Measurements from ENCODE around the gene PHF2.

Gene PHF2

GRCh38 chr9:93652604-93653592, 76.5 kb downstream of the PHF2 start:
- no peak for DNase-seq (ENCODE audit: low spot score)

DNA sequence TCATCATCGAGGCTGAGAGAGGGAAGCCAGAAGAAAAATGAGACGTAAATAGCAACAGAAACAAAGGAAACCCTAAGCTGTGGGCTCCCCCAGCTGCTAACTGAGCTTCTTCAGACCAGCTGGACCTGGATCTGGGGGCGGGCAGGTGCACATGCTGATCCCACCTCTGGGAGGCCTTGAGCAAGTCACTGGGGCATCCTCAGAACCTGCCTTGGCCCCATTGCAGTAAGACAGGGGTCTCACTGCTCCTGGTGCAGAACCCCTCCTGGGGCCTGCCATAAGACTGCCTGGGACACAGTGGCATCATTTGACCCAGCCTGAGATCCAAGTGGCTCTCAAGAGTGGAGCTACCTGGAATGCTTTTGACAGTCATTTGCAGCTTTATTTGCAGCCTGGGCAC, 77.4 kb downstream of the PHF2 start:
- DNase-seq (ENCODE audit: low spot score) = no peak

DNA sequence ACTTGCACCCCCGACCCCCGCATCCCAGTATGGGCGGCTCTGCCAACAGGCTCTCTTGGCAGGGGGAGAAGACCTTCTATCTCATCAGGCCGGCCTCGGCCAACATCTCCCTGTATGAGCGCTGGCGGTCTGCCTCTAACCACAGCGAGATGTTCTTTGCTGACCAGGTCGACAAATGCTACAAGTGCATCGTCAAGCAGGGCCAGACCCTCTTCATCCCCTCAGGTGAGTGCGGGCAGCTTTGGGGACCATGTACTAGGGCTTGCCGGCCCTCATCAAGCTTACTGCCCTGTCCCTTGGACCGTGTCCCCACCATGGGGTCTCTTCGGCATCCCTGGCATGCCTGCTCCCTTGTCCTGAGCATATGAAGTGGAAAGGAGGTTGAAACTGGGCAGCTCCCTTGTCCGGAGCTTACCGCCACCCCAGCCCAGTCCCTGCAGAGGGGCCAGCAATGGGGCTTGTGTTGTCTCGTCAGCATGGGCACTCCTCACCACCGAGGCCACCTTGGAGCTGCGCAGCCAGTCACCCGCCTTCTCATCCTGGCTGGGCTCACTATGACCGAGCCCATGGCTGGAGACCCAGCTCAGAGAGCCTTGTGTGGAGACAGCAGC, 78.1 kb downstream of the PHF2 start:
- no peak for DNase-seq (ENCODE audit: low spot score)

DNA sequence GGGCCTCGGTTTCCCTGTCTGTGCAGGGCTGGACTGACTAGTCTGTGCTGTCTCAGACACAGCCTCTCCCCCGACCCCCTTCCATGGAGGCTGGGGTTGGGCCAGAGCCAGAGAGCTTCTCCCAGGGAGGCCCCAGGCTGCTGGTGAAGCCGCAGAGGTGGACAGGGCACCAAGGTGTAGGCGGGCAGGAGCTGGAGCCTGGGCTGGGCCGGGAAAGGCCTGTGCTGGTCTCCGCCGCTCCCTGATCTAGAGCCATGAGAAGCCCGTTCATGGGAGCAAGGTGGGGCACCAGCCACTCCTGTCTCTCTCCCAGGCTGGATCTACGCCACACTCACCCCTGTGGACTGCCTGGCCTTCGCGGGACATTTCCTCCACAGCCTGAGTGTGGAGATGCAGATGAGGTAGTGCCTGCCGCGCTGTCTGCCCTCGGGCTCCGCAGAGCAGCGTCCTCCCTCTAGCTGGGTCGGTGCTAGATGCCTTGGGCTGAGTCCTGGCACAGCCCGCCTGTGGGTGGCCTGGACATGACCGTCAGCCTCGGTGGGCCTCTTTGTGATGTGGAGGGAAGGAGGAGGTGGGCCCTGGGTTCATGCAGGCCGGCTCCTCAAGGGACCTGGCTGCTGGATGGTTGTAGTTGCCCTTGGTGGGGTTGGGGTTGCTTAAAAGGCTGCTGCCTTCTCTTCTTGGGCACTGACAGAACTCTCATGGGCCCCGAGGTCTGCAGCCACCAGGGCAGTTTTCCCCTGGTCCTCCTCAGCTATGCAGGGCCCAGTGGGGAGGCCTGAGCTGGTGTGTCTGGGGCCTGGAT, 79.4 kb downstream of the PHF2 start:
- DNase-seq (ENCODE audit: low spot score) = no peak

DNA sequence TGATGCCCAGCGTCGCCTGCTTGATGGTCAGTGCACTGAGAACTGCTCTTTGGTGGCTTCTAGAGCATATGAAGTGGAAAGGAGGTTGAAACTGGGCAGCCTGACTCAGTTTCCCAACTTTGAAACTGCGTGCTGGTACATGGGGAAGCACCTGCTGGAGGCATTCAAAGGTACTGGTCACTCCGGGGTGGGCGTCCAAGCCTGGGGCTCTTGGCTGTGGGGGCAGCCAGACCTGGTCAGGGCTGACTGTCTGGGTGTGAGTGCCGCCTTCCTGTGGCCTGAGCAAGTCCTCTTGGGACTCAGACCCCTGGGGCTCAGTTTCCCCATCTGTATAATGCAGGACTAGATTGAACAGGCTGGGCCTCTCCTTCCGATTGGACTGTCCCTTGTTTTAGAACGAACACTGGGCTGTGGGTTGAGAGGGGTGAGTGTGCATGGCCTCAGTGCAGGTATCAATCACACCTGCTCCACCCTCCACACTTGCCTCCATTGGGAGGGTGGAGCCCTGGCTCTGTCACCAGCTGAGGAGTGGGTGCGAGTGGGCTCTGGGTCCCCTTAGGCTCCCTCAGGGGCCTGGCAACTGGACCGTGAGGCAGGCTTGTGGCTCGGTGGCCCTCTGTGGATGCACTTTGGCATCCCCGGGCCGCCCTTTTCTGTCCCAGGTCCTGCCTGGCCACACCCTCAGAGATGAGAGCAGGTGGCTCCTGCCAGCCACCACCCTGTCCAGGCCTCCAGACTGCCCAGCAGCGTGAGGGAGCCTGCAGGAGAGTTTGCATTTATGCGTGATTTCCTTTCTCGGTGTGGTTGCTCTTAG, 80.2 kb downstream of the PHF2 start:
- DNase-seq (ENCODE audit: low spot score) = no peak

- DNase-seq (ENCODE audit: low spot score) = no peak
Observed at GRCh38 chr9:93657331-93658111, 81.1 kb downstream of the PHF2 start.

DNA sequence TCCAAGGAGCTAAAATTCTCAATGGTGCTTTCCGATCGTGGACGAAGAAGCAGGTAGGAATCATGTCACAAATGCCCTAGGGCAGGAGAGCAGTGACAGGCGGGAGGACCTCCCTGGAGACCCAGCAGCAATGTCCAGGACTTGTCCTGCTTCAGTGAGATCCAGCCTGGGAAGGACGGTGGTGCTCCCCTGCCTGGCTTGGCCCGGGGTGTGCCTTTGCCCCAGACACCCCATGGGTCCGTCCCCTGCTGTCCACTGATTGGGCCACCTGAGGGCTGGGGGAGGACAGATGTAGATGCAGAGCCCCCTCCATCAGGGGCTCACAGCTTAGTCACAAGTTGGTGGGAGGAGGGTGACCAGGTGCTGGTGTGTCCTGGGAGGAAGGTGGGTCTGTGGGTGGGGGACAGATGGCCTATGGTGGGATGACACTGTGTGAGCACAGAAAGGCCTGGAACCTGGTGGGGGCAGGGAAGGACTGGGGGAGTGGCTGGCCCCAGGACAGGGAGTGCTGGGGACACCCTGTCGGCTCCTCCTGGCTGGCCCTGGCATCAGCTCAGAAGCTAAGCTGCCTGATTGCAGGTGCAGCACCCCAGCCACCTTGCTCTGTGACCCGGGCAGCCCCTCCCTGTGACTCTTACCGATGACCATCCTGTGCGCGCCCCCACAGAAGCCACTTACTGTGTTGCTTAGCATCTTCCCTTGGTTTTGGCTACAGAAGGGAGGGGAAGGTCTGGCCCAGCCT, 82.0 kb downstream of the PHF2 start:
- no peak for DNase-seq (ENCODE audit: low spot score)

DNA sequence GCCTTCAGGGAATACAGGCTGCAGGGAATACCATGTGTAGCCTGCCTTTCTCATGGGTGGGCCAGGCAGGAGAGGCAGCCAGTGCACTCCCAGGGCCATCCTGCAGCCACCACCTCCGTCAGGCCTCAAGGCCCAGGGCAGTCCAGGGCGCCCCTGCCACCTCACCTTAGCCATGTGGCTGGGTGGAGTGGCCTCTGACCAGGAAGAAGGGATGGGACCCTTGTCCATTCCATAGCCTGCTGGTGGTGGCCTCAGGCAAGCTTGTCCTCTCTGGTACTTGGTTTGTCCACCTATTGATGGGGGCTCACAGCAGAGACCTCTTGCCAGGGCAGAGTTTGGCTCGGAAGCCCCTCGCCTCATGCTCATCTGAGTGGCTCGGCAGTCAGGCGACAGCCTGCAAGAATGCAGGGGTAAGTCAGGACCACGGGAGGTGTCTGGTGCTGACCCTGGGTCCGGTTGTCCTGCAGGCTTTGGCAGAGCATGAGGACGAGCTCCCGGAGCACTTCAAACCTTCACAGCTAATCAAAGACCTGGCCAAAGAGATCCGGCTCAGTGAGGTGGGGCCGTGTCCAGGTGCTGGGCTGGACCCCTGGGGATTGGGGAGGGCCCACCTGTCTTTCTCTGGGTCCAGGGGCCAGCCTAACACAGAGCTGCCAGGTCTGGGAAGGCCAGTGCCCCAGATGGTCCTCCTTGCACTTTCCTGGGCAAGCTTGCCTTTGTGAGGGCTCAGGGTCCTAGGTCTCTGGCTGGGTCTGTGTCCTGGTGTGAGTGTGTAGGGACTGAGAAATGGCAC, 82.9 kb downstream of the PHF2 start:
- DNase-seq (ENCODE audit: low spot score) = no peak

GRCh38 chr9:93659837-93660177, 83.4 kb downstream of the PHF2 start:
- no peak for DNase-seq (ENCODE audit: low spot score)

DNA sequence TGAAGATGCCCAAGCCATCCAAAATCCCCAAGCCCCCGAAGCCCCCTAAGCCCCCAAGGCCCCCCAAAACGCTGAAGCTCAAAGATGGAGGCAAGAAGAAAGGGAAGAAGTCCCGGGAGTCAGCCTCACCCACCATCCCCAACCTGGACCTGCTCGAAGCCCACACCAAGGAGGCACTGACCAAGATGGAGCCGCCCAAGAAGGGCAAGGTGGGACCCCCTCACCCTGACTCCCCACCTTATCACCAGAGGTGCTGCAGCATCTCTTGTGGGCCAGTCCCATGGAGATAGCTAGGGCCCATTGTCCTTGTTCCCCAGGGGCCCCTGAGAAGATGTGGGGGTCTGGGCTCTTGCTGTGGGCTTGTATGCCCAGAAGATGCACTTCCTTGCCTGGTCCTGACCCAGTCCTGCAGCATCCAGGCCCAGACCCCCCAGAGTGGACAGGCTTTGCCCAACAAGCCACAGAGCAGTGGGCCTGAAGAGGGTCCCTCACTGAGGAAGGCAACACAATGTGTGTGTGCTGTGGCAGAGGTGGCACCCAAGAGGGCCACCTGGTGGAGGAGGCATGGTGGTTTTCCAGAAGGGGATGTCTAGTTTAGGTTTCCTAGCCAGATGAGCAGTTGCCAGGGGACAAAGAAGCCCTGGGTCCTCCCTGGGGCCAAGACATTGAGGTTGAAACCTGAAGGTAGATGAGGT, 84.1 kb downstream of the PHF2 start:
- DNase-seq (ENCODE audit: low spot score) = no peak

GRCh38 chr9:93661591-93661990, 85.2 kb downstream of the PHF2 start:
- DNase-seq (ENCODE audit: low spot score) = no peak

GRCh38 chr9:93662016-93662638, 85.7 kb downstream of the PHF2 start:
- no peak for DNase-seq (ENCODE audit: low spot score)

DNA sequence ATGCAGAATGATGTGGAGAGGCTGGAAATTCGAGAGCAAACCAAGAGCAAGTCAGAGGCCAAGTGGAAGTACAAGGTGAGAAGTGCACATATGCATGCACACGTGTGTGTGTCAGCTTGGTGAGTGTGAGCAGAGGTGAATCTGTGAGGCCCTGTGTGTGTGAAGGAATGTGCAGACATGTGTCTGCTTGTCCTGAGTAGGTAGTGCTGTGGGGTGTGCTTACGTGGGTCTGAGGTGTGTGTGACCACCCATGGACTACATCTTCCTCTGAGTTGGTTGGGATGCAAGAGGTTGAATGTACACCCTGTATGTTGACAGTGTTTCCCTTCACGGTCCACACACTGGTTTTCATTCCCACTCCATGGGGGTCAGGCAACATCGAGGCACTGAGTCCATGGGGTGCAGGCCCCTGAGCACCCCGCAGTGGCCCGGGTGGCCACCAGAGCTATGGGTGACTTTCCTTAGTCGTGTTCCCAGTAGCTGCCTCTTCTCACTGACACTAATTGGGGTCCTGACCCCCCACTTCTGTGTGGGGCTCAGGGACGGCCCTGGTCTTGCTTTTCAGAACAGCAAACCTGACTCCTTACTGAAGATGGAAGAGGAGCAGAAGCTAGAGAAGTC, 86.7 kb downstream of the PHF2 start:
- DNase-seq (ENCODE audit: low spot score) = no peak

GRCh38 chr9:93663877-93664548, 87.6 kb downstream of the PHF2 start:
- no peak for DNase-seq (ENCODE audit: low spot score)

- DNase-seq (ENCODE audit: low spot score) = no peak
Observed at GRCh38 chr9:93664549-93665120, 88.3 kb downstream of the PHF2 start.

GRCh38 chr9:93665128-93665636, 88.8 kb downstream of the PHF2 start:
- no peak for DNase-seq (ENCODE audit: low spot score)
